K562 (cell line): ENCODE results near the gene CA7.
"Not testable (repeated sequence)": the region's sequence is repeated elsewhere in the genome, so short reads cannot be mapped to it uniquely, and the experiment has no call there.

ENCODE experiments used
- BHLHE40 ChIP-seq: IDR thresholded peaks from 2 replicates; pipeline ENCODE4 v1.6.1; 2011; ENCODE audit warnings: low read length, improper control_type of control experiment
- CBX8 ChIP-seq: fragments of 200-600 bp; sonication (generic); IDR thresholded peaks from 2 replicates; pipeline ENCODE4 v1.6.1; 2012; ENCODE audit warnings: borderline replicate concordance, mixed run types, low read depth, mild to moderate bottlenecking, moderate library complexity, mixed read lengths, low read length, control low read depth, inconsistent platforms; ENCODE audit not compliant: poor library complexity, severe bottlenecking; ENCODE audit errors: extremely low read depth
- EZH2 ChIP-seq: IDR thresholded peaks from 2 replicates; pipeline ENCODE4 v1.6.1; 2012; ENCODE audit warnings: low read depth, mild to moderate bottlenecking, inconsistent platforms, low read length, borderline replicate concordance
- KAT8 ChIP-seq: fragments of 450-650 bp; IDR thresholded peaks from 2 replicates; pipeline ENCODE4 v1.6.1; 2016; ENCODE audit warnings: low read depth, mild to moderate bottlenecking
- MTF1 ChIP-seq: fragments of 250-450 bp; sonication (Bioruptor Pico); IDR thresholded peaks from 2 replicates; pipeline ENCODE4 v1.9.0; 2021; ENCODE audit warnings: moderate library complexity, mild to moderate bottlenecking, inconsistent platforms, borderline replicate concordance
- POLR2H ChIP-seq: IDR thresholded peaks from 2 replicates; pipeline ENCODE4 v1.6.1; 2016; ENCODE audit warnings: missing genetic modification characterization, low read depth, mild to moderate bottlenecking, control low read depth, missing compliant biosample characterization, moderate library complexity
- REST ChIP-seq, 2 experiments: fragments of 450-650 bp; formaldehyde crosslinking in 1 of 2; IDR thresholded peaks; 2 replicates each; pipeline versions ENCODE4 v1.4.0 to v1.6.1; 2014 to 2020; ENCODE audit warnings: mild to moderate bottlenecking in 2 of 2, borderline replicate concordance in 1 of 2, low read depth in 1 of 2
- SMAD2 ChIP-seq: fragments of 150-350 bp; IDR thresholded peaks from 2 replicates; pipeline ENCODE4 v1.6.1; 2014; ENCODE audit warnings: low read depth, mild to moderate bottlenecking, low read length
- SREBF2 ChIP-seq: sonication (generic); formaldehyde crosslinking; IDR thresholded peaks from 2 replicates; pipeline ENCODE4 v1.4.0; 2020; ENCODE audit warnings: mild to moderate bottlenecking, missing genetic modification reagents
- TBL1XR1 ChIP-seq, 2 experiments: IDR thresholded peaks; 2 replicates each; pipeline ENCODE4 v1.6.1; 2012; ENCODE audit warnings: improper control_type of control experiment in 2 of 2, low read length in 2 of 2, mild to moderate bottlenecking in 1 of 2
- TF ChIP-seq, protein P1 (sequence below), 2 experiments: fragments of 450-650 bp; IDR thresholded peaks; 2 replicates each; pipeline ENCODE4 v1.6.1; 2016; ENCODE audit warnings: mild to moderate bottlenecking in 2 of 2, borderline replicate concordance in 1 of 2, low read depth in 1 of 2, moderate library complexity in 1 of 2
- TF ChIP-seq, protein P2 (sequence below), 3 experiments: IDR thresholded peaks in 2 of 3; conservative IDR thresholded peaks in 1 of 3; 2 replicates each; pipeline ENCODE4 v1.5.1; 2011 to 2012; ENCODE audit warnings: low read length in 3 of 3, mild to moderate bottlenecking in 3 of 3, control low read depth in 2 of 3, improper control_type of control experiment in 1 of 3, inconsistent platforms in 1 of 3, low read depth in 1 of 3, mixed read lengths in 1 of 3, moderate library complexity in 1 of 3; ENCODE audit not compliant: insufficient read depth in 2 of 3
- TF ChIP-seq, protein P3 (sequence below), 2 experiments: fragments of 200-800 bp in 1 of 2; sonication (Bioruptor generic) in 1 of 2; sonication (generic) in 1 of 2; formaldehyde crosslinking in 1 of 2; IDR thresholded peaks in 1 of 2; conservative IDR thresholded peaks in 1 of 2; 2 replicates each; pipeline versions ENCODE4 v1.5.0 to v1.6.1; 2016 to 2020; ENCODE audit warnings: missing compliant biosample characterization in 1 of 2, missing genetic modification characterization in 1 of 2, missing genetic modification reagents in 1 of 2

- not testable (repeated sequence) for TF ChIP-seq SREBF2 (CRISPR knock-in tag); REST (IDR thresholded peaks at IDR 0.05; ENCODE audit: borderline replicate concordance); REST (CRISPR knock-in tag; IDR thresholded peaks at IDR 0.05; ENCODE audit: low read depth); POLR2H (tag); CBX8; KAT8; MTF1; TBL1XR1 (IDR thresholded peaks at IDR 0.05; ENCODE audit: low read length in 2 of 2); SMAD2; BHLHE40; EZH2
- TF ChIP-seq, protein P1, sequence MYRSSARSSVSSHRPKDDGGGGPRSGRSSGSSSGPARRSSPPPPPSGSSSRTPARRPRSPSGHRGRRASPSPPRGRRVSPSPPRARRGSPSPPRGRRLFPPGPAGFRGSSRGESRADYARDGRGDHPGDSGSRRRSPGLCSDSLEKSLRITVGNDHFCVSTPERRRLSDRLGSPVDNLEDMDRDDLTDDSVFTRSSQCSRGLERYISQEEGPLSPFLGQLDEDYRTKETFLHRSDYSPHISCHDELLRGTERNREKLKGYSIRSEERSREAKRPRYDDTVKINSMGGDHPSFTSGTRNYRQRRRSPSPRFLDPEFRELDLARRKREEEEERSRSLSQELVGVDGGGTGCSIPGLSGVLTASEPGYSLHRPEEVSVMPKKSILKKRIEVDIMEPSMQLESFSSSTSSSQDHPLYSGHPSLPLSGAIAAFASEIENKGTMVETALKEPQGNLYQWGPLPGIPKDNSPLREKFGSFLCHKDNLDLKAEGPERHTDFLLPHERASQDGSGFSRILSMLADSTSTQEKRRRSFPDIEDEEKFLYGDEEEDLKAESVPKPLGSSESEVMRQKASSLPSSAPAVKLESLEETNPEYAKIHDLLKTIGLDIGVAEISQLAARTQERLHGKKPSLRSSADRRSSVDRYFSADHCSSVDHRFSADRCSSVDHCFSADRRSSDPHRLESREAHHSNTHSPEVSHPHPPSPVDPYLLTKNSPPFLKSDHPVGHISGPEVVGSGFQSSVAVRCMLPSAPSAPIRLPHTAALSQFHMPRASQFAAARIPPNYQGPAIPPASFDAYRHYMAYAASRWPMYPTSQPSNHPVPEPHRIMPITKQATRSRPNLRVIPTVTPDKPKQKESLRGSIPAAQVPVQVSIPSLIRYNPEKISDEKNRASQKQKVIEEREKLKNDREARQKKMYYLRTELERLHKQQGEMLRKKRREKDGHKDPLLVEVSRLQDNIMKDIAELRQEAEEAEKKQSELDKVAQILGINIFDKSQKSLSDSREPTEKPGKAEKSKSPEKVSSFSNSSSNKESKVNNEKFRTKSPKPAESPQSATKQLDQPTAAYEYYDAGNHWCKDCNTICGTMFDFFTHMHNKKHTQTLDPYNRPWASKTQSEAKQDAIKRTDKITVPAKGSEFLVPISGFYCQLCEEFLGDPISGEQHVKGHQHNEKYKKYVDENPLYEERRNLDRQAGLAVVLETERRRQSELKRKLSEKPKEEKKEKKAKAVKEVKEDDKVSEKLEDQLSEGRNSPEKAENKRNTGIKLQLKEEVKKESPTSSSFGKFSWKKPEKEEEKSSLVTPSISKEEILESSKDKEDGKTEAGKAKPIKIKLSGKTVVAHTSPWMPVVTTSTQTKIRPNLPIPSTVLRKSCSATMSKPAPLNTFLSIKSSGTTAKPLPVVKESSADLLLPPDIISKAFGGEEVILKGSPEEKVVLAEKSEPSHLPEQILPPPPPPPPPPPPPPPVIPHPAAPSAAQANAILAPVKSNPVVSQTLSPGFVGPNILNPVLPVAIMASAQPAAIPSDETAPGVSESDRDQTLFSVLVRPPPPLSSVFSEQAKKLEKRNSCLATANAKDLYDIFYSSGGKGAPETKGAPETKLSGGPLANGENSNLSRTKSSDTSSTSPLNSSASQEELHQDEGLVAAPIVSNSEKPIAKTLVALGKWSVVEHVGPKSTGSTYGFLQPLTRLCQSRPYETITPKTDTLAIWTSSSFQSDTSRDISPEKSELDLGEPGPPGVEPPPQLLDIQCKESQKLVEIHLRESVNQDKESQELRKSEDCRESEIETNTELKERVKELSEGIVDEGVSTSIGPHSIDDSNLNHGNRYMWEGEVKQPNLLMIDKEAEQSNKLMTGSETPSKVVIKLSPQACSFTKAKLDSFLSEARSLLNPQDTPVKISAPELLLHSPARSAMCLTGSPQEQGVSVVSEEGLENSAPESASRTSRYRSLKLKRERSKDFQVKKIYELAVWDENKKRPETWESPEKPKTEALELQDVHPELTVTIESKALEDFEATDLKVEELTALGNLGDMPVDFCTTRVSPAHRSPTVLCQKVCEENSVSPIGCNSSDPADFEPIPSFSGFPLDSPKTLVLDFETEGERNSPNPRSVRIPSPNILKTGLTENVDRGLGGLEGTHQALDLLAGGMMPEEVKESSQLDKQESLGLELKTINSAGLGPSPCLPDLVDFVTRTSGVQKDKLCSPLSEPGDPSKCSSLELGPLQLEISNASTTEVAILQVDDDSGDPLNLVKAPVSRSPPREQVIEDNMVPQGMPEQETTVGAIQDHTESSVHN (IDR thresholded peaks at IDR 0.05; ENCODE audit: borderline replicate concordance in 1 of 2, low read depth in 1 of 2) = not testable (repeated sequence)
- TF ChIP-seq, protein P2, sequence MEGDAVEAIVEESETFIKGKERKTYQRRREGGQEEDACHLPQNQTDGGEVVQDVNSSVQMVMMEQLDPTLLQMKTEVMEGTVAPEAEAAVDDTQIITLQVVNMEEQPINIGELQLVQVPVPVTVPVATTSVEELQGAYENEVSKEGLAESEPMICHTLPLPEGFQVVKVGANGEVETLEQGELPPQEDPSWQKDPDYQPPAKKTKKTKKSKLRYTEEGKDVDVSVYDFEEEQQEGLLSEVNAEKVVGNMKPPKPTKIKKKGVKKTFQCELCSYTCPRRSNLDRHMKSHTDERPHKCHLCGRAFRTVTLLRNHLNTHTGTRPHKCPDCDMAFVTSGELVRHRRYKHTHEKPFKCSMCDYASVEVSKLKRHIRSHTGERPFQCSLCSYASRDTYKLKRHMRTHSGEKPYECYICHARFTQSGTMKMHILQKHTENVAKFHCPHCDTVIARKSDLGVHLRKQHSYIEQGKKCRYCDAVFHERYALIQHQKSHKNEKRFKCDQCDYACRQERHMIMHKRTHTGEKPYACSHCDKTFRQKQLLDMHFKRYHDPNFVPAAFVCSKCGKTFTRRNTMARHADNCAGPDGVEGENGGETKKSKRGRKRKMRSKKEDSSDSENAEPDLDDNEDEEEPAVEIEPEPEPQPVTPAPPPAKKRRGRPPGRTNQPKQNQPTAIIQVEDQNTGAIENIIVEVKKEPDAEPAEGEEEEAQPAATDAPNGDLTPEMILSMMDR (IDR thresholded peaks at IDR 0.05 in 2 of 3, conservative IDR thresholded peaks at IDR 0.05 in 1 of 3; ENCODE audit: insufficient read depth in 2 of 3, low read depth in 1 of 3, low read length in 3 of 3) = not testable (repeated sequence)
- TF ChIP-seq, protein P3, sequence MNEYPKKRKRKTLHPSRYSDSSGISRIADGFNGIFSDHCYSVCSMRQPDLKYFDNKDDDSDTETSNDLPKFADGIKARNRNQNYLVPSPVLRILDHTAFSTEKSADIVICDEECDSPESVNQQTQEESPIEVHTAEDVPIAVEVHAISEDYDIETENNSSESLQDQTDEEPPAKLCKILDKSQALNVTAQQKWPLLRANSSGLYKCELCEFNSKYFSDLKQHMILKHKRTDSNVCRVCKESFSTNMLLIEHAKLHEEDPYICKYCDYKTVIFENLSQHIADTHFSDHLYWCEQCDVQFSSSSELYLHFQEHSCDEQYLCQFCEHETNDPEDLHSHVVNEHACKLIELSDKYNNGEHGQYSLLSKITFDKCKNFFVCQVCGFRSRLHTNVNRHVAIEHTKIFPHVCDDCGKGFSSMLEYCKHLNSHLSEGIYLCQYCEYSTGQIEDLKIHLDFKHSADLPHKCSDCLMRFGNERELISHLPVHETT (CRISPR knock-in tag; conservative IDR thresholded peaks at IDR 0.05 in 1 of 2, IDR thresholded peaks at IDR 0.05 in 1 of 2) = not testable (repeated sequence)
Observed at GRCh38 chr16:66871363-66871762, 27.1 kb downstream of the CA7 start.
